HG03159 (cell line): ENCODE data around the gene HIP1.
"Not testable (repeated sequence)": the region's sequence is repeated elsewhere in the genome, so short reads cannot be mapped to it uniquely, and the experiment has no call there.

Experiments used
- ATAC-seq: cut with Tn5 transposase; IDR thresholded peaks from one replicate; pipeline ENCODE4 v1.9.1; 2021; ENCODE audit warnings: mild to moderate bottlenecking, moderate library complexity; ENCODE audit not compliant: unreplicated experiment

The HIP1 gene

GRCh38 chr7:75687246-75688088 is 51.3 kb downstream of the HIP1 start:
- no peak for ATAC-seq

DNA sequence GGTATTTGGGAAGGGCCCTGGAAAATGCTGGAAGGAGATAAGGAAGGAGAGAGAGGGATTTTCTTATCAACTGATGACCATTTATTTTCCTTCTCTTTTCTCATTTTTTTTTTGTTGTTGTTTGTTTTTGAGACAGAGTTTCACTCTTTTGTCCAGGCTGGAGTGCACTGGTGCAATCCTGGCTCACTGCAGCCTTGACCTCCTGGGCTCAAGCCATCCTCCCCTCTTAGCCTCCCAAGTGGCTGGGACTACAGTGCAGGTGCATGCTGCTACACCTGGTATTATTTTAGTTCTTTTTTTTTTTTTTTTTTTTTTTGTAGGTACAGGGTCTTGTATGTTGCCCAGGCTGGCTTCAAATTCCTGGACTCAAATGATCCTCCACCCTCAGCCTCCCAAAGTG is 52.2 kb downstream of the HIP1 start:
- no peak for ATAC-seq

GRCh38 chr7:75682052-75682451 is 56.7 kb downstream of the HIP1 start:
- ATAC-seq, result not testable (repeated sequence)

- ATAC-seq, result no peak
Observed at GRCh38 chr7:75679060-75679459, 59.7 kb downstream of the HIP1 start.

GRCh38 chr7:75669579-75669978 is 69.2 kb downstream of the HIP1 start:
- ATAC-seq, result no peak

DNA sequence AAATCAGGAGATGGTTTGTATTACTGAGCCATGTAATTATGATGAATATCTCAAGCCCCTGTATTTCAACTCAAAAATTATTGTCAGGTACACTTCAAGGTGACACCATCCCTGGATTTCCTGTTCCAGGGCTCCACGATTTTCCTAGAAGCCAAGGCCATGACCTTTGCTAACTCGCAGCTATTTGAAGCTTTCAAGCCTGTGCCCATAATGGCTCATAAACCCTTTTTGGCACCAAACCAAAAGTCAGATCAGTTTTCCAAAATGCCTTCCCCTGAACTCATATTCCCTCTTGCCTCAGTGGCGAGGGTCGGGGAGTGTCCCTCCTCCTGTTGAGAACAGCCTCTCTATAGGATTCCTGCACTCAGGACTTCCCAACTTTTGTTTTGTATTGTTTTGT is 70.8 kb downstream of the HIP1 start:
- ATAC-seq, result no peak

DNA sequence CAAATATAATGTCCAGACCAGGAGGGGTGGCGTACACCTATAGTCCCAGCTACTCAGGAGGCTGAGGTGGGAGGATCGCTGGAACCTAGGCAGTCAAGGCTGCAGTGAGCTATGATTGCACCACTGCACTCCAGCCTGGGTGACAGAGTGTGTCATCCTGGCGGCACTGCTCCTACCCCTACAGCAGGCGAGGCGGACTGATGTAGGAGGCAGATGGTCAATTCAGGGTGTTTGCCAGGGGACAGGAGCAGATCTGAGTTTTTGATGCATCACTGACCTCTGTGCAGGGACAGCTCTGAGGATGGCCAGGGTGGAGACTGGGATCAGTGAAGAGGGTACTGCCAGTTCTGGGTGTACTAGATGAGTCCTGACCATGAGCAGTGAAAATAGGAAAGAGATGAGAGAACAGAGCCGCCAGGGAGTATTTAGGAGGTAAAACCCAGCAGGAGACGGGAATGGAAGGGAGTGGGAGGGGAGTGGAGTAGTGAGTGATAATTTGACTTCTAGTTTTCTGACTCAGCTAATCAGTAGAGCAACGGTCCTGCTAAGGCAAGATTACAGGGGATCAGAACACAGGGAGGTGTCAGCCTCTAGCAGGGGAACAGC is 75.3 kb downstream of the HIP1 start:
- peak; percentile 44 for ATAC-seq

DNA sequence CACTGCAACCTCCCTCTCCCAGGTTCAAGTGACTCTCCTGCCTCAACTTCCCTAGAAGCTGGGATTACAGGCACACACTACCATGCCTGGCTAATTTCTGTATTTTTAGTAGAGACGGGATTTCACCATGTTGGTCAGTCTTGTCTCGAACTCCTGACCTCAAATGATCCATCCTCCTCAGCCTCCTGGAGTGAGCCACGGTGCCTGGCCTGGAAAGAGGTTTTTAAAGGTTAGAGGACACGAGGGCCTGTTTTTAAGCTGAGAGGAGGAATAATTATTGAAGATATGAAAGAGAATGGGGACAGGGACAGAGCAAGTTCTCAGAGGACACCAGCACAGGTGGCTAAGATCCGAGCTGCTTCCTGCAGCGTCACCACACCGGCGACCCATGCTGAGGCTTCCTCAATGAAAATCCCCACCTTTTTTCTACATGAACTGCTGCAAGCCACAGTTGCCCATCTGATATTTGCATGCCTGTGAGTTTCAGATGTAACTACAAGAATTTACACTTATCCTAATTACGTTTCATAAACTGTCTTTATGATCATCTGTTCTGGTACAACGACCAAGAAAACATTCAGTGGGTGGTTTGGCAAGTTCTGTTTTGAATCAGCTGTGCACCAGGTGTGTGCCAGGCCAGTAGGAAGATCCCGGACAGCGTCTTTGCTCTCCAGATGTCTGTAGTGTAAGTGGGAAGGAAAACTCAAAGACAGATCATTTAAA is 76.0 kb downstream of the HIP1 start:
- ATAC-seq, result peak; percentile 84

GRCh38 chr7:75660566-75661215 is 78.0 kb downstream of the HIP1 start:
- ATAC-seq, result no peak

GRCh38 chr7:75658802-75659201 is 79.9 kb downstream of the HIP1 start:
- no peak for ATAC-seq

GRCh38 chr7:75658369-75658768 is 80.4 kb downstream of the HIP1 start:
- ATAC-seq, result no peak

GRCh38 chr7:75657866-75658265 is 80.9 kb downstream of the HIP1 start:
- no peak for ATAC-seq

DNA sequence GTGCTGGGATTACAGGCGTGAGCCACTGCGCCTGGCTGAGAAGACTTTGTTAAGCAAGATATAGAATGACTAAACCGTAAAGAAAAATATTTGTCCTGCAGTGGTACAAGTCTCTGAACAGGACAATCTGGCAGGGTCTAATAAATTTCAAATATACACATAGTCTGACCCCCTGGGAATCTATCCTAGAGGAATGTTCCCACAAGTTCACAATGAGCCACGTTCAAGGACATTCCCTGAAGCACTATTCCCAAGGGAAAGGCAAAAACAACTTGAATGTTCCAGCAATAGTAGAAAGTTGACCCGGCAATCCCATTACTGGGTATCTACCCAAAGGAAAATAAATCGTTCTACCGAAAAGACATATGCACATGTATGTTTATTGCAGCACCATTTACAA is 82.0 kb downstream of the HIP1 start:
- ATAC-seq, result no peak

DNA sequence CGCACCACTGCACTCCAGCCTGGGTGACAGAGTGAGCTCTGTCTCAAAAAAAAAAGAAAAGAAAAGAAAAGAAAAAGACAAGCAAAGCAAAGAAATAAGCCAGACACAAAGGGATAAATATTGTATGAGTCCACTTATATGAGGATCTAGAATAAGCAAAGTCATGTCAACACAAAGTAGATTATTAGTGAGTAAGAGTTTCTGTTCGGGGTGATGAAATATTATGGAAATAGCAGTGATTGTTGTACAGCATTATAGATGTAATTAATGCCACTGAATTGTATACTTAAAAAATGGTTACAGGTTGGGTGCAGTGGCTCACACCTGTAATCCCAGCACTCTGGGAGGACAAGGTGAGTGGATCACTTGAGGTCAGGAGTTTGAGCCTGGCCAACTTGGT is 83.2 kb downstream of the HIP1 start:
- ATAC-seq, result no peak

DNA sequence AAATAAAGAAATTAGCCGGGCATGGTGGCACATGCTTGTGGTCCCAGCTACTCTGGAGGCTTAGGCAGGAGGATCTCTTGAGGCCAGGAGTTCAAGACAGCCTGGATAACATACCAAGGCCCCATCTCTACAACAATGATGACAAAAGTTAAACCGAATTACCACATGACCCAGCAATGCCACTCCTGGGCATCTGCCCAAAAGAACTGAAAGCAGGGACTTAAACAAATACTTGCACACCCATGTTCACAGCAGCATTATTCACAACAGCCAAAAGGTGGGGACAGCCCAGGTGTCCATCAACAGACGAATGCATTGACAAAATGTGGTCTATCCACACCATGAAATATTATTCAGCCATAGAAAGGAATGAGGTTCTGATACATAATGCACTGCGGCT is 83.9 kb downstream of the HIP1 start:
- ATAC-seq, result no peak

GRCh38 chr7:75653651-75654050 is 85.1 kb downstream of the HIP1 start:
- ATAC-seq, result no peak

DNA sequence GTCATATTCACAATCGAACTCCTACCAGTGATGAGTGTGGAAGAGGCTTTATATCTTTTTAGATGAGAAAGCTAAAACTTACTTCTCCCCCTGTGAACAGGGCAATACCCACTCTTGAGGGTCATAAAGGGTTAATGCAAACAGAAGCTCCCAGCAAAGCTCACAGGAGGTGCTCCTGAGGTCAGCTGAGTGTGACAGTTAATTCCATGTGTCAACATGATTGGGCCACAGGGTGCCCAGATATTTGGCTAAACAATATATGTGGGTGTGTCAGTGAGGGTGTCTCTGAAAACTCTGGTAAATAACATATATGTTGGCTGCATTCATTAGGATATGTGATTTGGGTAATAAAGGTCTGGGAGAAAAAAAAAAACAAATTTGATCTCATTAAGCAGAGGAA is 86.0 kb downstream of the HIP1 start:
- no peak for ATAC-seq

GRCh38 chr7:75650681-75651080 is 88.1 kb downstream of the HIP1 start:
- no peak for ATAC-seq

DNA sequence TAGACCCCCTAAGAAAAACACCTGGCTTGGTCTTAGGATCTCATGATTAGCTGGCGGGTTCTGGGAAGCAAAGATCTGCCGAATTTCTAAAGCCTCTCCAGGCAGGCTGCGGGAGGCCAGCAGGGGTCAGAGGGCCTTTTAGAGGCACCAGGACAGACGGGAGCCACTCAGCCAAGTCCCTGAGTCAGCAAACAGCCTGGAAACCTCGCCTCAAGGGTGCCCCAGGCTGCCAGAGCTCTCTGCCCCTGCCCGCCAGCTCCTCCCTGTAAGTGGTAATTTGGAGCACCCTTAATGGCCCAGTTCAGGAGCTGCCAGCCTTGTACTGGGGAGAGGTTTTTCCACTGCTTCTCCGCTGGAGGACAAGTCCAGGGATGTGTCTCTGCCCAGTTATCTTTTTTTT is 88.7 kb downstream of the HIP1 start:
- ATAC-seq, result no peak

DNA sequence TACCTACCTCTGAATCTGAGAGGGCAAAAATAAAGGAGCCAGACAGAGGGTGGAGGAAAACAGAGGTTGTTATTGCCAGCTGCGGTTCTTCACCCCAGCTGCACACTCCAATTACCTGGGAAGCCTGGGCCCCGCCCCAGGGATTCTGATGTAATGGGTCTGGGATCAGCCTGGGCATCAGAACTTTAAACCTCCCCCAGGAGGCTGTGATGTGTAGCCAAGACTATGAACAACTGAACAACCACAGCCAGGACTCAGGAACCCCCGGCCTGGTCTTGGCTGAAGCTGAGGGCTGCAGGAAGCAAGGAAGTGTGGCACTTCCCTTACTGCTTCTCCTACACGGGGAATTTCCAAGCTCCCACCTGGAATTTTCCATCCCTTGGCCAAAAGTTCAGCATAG is 89.3 kb downstream of the HIP1 start:
- no peak for ATAC-seq

DNA sequence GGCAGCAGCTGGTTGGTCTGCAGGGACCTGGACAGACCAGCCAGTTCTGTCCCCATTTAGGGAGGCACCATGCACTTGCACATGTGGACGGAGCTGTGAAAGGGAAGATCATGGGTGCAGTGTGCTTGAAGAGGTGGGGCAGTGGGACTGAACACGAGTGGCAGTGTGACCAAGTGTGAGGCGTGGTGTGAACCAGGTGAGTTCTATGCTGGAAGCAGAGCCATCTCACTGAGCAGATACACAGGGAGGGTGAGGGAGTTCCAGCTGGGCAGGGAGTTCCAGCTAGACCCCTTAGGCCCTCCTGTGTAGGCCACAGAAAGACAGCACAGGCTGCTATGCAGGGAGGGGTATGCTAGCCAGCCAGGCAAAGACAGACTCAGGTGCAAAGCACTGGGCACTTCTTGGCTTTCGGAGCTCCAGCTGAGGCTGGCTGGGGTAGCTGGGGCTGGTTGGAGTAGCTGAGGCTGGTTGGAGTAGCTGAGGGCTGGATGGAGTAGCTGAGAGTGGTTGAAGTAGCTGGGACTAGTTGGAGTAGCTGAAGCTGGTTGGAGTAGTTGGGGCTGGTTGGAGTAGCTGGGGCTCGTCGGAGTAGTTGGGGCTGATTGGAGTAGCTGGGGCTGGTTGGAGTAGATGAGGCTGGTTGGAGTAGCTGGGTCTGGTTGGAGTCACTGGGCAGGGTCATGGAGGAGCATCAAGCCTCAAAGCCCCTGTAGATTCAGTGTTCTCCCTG is 90.9 kb downstream of the HIP1 start:
- ATAC-seq, result no peak
